Measurements from ENCODE around the gene DOCK7. TPM values are rescaled to one million over a fixed set of nuclear protein-coding genes. Genes with fewer than 3 reads are reported as not detected.
A peak's percentile ranks its signal among the peaks of the same experiment; 100 is the strongest.
"Not testable (repeated sequence)": the region's sequence is repeated elsewhere in the genome, so short reads cannot be mapped to it uniquely, and the experiment has no call there.

DOCK7 gene
- total and polyA plus RNA-seq, 8 donors = 4.7 to 118 (median 32.4) TPM

- peak in 1 of 2 donors; percentile 29 for DNase-seq
- H3K9me3 ChIP-seq = no peaks in the 10 kb centered on the region
Measured at GRCh38 chr1:62682531-62682930, 5.7 kb downstream of the DOCK7 start.

GRCh38 chr1:62680992-62681391, 7.2 kb downstream of the DOCK7 start:
- H3K9me3 ChIP-seq; DNase-seq; H3K4me3 ChIP-seq; H3K27me3 ChIP-seq; H3K27ac ChIP-seq; H3K36me3 ChIP-seq; intact Hi-C loops (cut with DNase I; ENCODE audit: low total_unique reads): not testable (repeated sequence)
- H3K4me1 ChIP-seq = peaks cover 0 to 54% (median 33%) of the 10 kb centered on the region in 4 donors
- 78 to 100% (median 93%) methylated on average over 1 to 2 of the region's 2 CpGs for WGBS, 5 donors

More at GRCh38 chr1:62682531-62682930, 5.7 kb downstream of the DOCK7 start:
- H3K27me3 ChIP-seq = no peaks in the 10 kb centered on the region
- intact Hi-C loops (cut with DNase I; ENCODE audit: low total_unique reads) = no loop called here
- TF ChIP-seq EP300 (IDR thresholded peaks at IDR 0.05) = no peak
- TF ChIP-seq POLR2AphosphoS5 (IDR thresholded peaks at IDR 0.05) = no peak
- no peak for TF ChIP-seq POLR2A (IDR thresholded peaks at IDR 0.05)
- no peak for TF ChIP-seq CTCF (IDR thresholded peaks at IDR 0.05)
- H3K36me3 ChIP-seq = no peaks in the 10 kb centered on the region
- no peak overlapping the region for H3K4me3 ChIP-seq
- peaks cover 5 to 54% (median 34%) of the 10 kb centered on the region in 4 donors for H3K4me1 ChIP-seq
- H3K27ac ChIP-seq = peak overlapping the region in 2 of 5 donors; percentile 36 to 46

GRCh38 chr1:62677822-62678221, 10.4 kb downstream of the DOCK7 start:
- H3K4me3 ChIP-seq; H3K27ac ChIP-seq; H3K9me3 ChIP-seq; H3K27me3 ChIP-seq; intact Hi-C loops (cut with DNase I; ENCODE audit: low total_unique reads); DNase-seq; H3K36me3 ChIP-seq: not testable (repeated sequence)
- 94 to 100% (median 97%) methylated on average over 2 of the region's 2 CpGs for WGBS, 5 donors
- H3K4me1 ChIP-seq = peaks cover under 1 to 31% (median 16%) of the 10 kb centered on the region in 4 donors

DNA sequence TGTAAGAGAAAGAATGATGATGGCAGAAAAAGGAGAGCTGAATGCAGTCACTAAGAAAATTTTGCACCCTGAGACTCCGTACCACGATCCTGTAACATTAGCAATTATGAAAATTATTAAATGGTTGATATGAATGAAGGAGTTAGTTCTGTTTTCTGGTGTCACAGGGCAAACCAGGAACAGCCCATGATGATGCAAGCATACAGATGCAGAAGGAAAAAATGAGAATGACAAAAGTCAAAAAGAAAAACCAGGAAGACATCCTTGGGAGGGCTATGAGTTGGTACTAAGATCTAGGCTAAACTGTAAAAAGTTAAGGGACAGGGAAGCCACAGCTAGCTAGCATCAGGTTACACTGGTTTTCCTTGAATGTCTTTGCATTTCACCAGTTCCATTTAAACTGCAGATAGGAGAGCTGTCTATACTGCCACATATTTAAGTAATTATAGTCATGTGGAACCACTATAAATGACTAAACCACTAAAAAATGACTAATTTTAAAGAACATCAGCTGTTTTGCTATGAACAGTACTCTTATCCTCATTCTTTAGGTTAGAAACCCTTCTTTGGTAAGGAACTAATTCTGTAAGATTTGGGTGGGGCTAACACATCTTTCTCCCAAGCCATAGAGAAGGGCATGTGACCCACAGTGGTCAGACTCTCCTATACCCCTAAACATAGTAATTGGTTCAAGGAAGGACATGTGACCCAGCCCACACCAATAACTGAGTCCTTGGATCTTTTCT, 11.4 kb downstream of the DOCK7 start:
- H3K27me3 ChIP-seq = no peaks in the 10 kb centered on the region
- 73 to 81% (median 79%) methylated on average over 2 of the region's 2 CpGs for WGBS, 5 donors
- no peak for DNase-seq
- H3K9me3 ChIP-seq = no peaks in the 10 kb centered on the region
- peaks cover 0 to 7% (median 2%) of the 10 kb centered on the region in 4 donors for H3K36me3 ChIP-seq
- TF ChIP-seq CTCF (IDR thresholded peaks at IDR 0.05) (no peak), POLR2A (IDR thresholded peaks at IDR 0.05) (no peak), POLR2AphosphoS5 (IDR thresholded peaks at IDR 0.05) (no peak), EP300 (IDR thresholded peaks at IDR 0.05) (no peak)
- no peak overlapping the region for H3K27ac ChIP-seq
- intact Hi-C loops (cut with DNase I; ENCODE audit: low total_unique reads) = no loop called here
- H3K4me1 ChIP-seq = peaks cover 5 to 31% (median 19%) of the 10 kb centered on the region in 4 donors
- no peak overlapping the region for H3K4me3 ChIP-seq

DNA sequence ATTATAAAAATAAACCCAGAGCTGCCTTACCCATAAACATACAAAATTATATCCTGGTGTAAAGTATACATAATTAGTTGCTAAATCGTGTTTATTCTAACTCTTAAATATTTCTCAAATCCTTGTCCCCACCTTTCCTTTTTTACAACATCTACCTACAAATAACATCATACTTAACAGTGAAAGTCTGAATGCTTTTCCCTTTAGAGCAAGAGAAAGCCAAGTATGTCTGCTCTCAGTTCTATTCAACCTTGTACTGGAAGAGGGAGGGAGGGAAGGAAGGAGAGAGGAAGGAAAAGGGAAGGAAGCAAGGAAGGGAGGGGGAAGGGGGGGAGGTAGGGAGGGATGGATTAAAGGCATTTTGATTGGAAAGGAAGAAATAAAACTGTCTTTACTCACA, 14.6 kb downstream of the DOCK7 start:
- WGBS, 5 donors = 27 to 53% (median 39%) methylated on average over 1 of the region's 1 CpG
- peaks cover 0 to 7% (median 2%) of the 10 kb centered on the region in 4 donors for H3K36me3 ChIP-seq

More for the DNA sequence above, 14.6 kb downstream of the DOCK7 start:
- TF ChIP-seq POLR2A (IDR thresholded peaks at IDR 0.05) (no peak), EP300 (IDR thresholded peaks at IDR 0.05) (no peak), POLR2AphosphoS5 (IDR thresholded peaks at IDR 0.05) (no peak), CTCF (IDR thresholded peaks at IDR 0.05) (no peak)
- intact Hi-C loops (cut with DNase I; ENCODE audit: low total_unique reads) = no loop called here
- no peak overlapping the region for H3K27ac ChIP-seq
- no peaks in the 10 kb centered on the region for H3K27me3 ChIP-seq
- no peak overlapping the region for H3K4me3 ChIP-seq
- H3K9me3 ChIP-seq = no peaks in the 10 kb centered on the region
- peaks cover 5 to 38% (median 23%) of the 10 kb centered on the region in 4 donors for H3K4me1 ChIP-seq
- no peak for DNase-seq

Measured in stomach (tissue), 9 donors.